Tibial nerve (tissue), 4 donors: ENCODE measurements around the gene INAFM1.

ENCODE experiments used
- CTCF ChIP-seq, 5 experiments: fragments of 200-600 bp in 3 of 5; fragments of 450-650 bp in 2 of 5; sonication (generic) in 3 of 5; IDR thresholded peaks; one replicate each; pipeline ENCODE4 v1.5.1; 2016 to 2019; ENCODE audit warnings: antibody characterized with exemption in 5 of 5, mild to moderate bottlenecking in 3 of 5, moderate library complexity in 2 of 5
- EP300 ChIP-seq, 2 donors: sonication (generic); formaldehyde crosslinking; IDR thresholded peaks; one replicate each; pipeline ENCODE4 v1.6.1; 2017; ENCODE audit warnings: antibody characterized with exemption in 2 of 2, mild to moderate bottlenecking in 1 of 2
- POLR2A ChIP-seq, 2 donors: fragments of 450-650 bp; IDR thresholded peaks; one replicate each; pipeline ENCODE4 v1.6.1; 2017; ENCODE audit warnings: antibody characterized with exemption in 2 of 2, mild to moderate bottlenecking in 2 of 2, moderate library complexity in 2 of 2

DNA sequence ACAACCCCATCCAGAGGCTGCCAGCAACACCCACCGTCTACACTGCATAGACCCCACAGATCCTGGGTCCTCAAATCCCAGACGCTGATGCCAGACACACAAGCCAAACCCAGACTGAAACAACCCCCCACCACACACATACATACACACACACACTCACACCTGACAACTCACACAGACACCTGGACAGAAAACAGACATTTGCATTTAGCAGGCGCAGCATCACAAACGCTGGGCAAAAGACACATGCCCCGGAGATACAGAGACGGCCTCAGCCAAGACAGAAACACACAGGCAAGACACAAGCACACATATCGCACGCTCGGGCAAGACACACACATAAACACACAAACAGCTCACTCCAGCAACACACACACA, 45.0 kb upstream of the INAFM1 start:
- no peak for TF ChIP-seq CTCF (IDR thresholded peaks at IDR 0.05)
- no peak for TF ChIP-seq EP300 (IDR thresholded peaks at IDR 0.05)
- TF ChIP-seq POLR2A (IDR thresholded peaks at IDR 0.05), result no peak
